OCI-M1 (cell line): Measurements from ENCODE around the gene CAMK2N1.
A peak's percentile ranks its signal among the peaks of the same experiment; 100 is the strongest.

Source experiments
- DNase-seq: peaks from one replicate; lab custom pipeline; 2025; lab: John Stamatoyannopoulos, UW

The CAMK2N1 gene

GRCh38 chr1:20443703-20444586 is 42.1 kb downstream of the CAMK2N1 start:
- DNase-seq = no peak

GRCh38 chr1:20442920-20443625 is 42.9 kb downstream of the CAMK2N1 start:
- no peak for DNase-seq

- peak; percentile 47 for DNase-seq
Measured at GRCh38 chr1:20440785-20441200, 45.2 kb downstream of the CAMK2N1 start.

GRCh38 chr1:20439282-20439681 is 46.7 kb downstream of the CAMK2N1 start:
- peak; percentile 4 for DNase-seq

GRCh38 chr1:20437640-20438039 is 48.4 kb downstream of the CAMK2N1 start:
- no peak for DNase-seq

GRCh38 chr1:20432891-20433290 is 53.1 kb downstream of the CAMK2N1 start:
- DNase-seq = no peak
